Measurements from ENCODE around the gene C2CD2. TPM values are rescaled to one million over a fixed set of nuclear protein-coding genes. Genes with fewer than 3 reads are reported as not detected.

C2CD2 gene
- total and polyA plus RNA-seq, 2 experiments from 2014 or later: 4.5 to 16.2 TPM

DNA sequence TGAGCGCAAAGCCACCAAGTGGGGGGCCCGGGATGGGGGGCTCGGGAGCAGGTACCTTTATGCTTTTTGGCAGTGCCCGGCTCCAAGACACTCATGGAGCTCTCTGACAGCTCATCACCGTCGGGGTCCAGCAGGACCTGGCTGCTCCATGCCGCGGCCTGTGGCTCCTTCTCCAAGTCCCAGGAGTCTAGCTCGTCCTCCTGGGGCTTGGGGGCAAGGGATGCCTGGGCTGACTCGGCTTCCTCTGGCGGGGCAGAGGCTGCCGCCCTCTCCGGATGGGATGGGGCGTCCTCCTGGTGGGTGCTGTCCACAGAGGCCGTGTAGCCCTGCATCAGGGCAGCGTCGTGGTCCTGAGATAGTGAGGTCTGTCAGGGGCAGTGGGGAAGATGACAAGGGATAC lies 54.8 kb downstream of the C2CD2 start:
- Mint-ChIP-seq H3K4me3 (no peak overlapping the region), H3K4me1 (peaks cover 45% of the 10 kb centered on the region), H3K27ac (no peak overlapping the region), H3K36me3 (ENCODE audit: low read depth) (peaks cover 8% of the 10 kb centered on the region), H3K9me3 (no peaks in the 10 kb centered on the region), H3K27me3 (ENCODE audit: insufficient read depth, low read depth, poor library complexity) (peaks cover 1% of the 10 kb centered on the region)
- no peak overlapping the region for H2AFZ ChIP-seq
- ATAC-seq (no peak), DNase-seq (ENCODE audit: low spot score) (no peak)
- H3K27ac ChIP-seq (ENCODE audit: low read depth): no peak overlapping the region
- no peaks in the 10 kb centered on the region for H3F3A ChIP-seq (replicated peaks; ENCODE audit: low read depth)
- H3K4me1 ChIP-seq (ENCODE audit: insufficient read depth): peaks cover 13% of the 10 kb centered on the region
- TF ChIP-seq EZH2phosphoT487 (IDR thresholded peaks at IDR 0.05; ENCODE audit: unreplicated experiment) (no peak), EZH2 (IDR thresholded peaks at IDR 0.05; ENCODE audit: low read depth, unreplicated experiment) (no peak), ZNF331 (CRISPR knock-in tag; IDR thresholded peaks at IDR 0.05; ENCODE audit: low read depth) (no peak), ZNF114 (CRISPR knock-in tag; IDR thresholded peaks at IDR 0.05) (no peak), STAT1 (IDR thresholded peaks at IDR 0.05; ENCODE audit: unreplicated experiment) (no peak), POLR2AphosphoS5 (IDR thresholded peaks at IDR 0.05; ENCODE audit: low read depth) (no peak)
- TF ChIP-seq, protein P1, sequence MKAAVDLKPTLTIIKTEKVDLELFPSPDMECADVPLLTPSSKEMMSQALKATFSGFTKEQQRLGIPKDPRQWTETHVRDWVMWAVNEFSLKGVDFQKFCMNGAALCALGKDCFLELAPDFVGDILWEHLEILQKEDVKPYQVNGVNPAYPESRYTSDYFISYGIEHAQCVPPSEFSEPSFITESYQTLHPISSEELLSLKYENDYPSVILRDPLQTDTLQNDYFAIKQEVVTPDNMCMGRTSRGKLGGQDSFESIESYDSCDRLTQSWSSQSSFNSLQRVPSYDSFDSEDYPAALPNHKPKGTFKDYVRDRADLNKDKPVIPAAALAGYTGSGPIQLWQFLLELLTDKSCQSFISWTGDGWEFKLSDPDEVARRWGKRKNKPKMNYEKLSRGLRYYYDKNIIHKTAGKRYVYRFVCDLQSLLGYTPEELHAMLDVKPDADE (IDR thresholded peaks at IDR 0.05): no peak
- TF ChIP-seq, protein P2, sequence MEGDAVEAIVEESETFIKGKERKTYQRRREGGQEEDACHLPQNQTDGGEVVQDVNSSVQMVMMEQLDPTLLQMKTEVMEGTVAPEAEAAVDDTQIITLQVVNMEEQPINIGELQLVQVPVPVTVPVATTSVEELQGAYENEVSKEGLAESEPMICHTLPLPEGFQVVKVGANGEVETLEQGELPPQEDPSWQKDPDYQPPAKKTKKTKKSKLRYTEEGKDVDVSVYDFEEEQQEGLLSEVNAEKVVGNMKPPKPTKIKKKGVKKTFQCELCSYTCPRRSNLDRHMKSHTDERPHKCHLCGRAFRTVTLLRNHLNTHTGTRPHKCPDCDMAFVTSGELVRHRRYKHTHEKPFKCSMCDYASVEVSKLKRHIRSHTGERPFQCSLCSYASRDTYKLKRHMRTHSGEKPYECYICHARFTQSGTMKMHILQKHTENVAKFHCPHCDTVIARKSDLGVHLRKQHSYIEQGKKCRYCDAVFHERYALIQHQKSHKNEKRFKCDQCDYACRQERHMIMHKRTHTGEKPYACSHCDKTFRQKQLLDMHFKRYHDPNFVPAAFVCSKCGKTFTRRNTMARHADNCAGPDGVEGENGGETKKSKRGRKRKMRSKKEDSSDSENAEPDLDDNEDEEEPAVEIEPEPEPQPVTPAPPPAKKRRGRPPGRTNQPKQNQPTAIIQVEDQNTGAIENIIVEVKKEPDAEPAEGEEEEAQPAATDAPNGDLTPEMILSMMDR (conservative IDR thresholded peaks at IDR 0.05; ENCODE audit: low read depth in 2 of 2): no peak
- H3K36me3 ChIP-seq (ENCODE audit: insufficient read depth): no peaks in the 10 kb centered on the region
- no peaks in the 10 kb centered on the region for H3K27me3 ChIP-seq (ENCODE audit: insufficient read depth)
- H4K20me1 ChIP-seq (replicated peaks; ENCODE audit: insufficient read depth): no peaks in the 10 kb centered on the region
- H3K79me2 ChIP-seq (replicated peaks; ENCODE audit: insufficient read depth): no peaks in the 10 kb centered on the region
- H3K9me2 ChIP-seq (ENCODE audit: insufficient read depth): no peaks in the 10 kb centered on the region
- H3K4me3 ChIP-seq: no peak overlapping the region
- H3K4me2 ChIP-seq: no peak overlapping the region

DNA sequence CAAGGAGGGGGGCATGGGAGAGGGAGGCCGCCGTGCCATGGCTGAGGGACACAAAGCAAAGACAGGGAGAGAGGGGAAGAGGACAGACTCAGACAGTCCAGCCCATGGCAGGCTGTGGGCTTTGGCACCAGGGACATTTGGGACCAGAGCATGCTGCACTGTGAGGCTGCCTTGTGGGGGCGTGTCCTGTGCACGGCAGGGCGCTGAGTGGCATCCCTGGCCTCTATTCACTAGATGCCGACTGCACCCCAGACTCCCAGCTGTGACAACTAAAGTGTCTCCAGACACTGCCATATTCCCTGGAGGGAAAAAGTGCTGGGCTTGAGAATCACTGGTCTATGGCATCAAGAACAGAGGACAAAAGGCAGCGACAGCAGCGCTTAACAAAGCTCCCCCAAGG lies 56.1 kb downstream of the C2CD2 start:
- DNase-seq (ENCODE audit: low spot score): peak; percentile 40
- Mint-ChIP-seq H3K27me3 (ENCODE audit: insufficient read depth, low read depth, poor library complexity) (no peaks in the 10 kb centered on the region), H3K4me3 (peak overlapping the region; percentile 24; the same call in 2 of the 3 replicates), H3K4me1 (peaks cover 45% of the 10 kb centered on the region), H3K36me3 (ENCODE audit: low read depth) (peaks cover 8% of the 10 kb centered on the region), H3K27ac (peak overlapping the region; percentile 44; the same call in 1 of the 2 replicates), H3K9me3 (no peaks in the 10 kb centered on the region)
- no peaks in the 10 kb centered on the region for H3K79me2 ChIP-seq (replicated peaks; ENCODE audit: insufficient read depth)
- H3K4me3 ChIP-seq: no peak overlapping the region
- no peaks in the 10 kb centered on the region for H3F3A ChIP-seq (replicated peaks; ENCODE audit: low read depth)
- no peaks in the 10 kb centered on the region for H4K20me1 ChIP-seq (replicated peaks; ENCODE audit: insufficient read depth)
- no peaks in the 10 kb centered on the region for H3K36me3 ChIP-seq (ENCODE audit: insufficient read depth)
- H3K27ac ChIP-seq (ENCODE audit: low read depth): no peak overlapping the region
- peaks cover 13% of the 10 kb centered on the region for H3K4me1 ChIP-seq (ENCODE audit: insufficient read depth)
- peak; percentile 78 for ATAC-seq
- H2AFZ ChIP-seq: no peak overlapping the region
- no peaks in the 10 kb centered on the region for H3K27me3 ChIP-seq (ENCODE audit: insufficient read depth)
- H3K4me2 ChIP-seq: peak overlapping the region; percentile 54; the same call in 1 of the 2 replicates
- no peaks in the 10 kb centered on the region for H3K9me2 ChIP-seq (ENCODE audit: insufficient read depth)
- TF ChIP-seq, protein P1 (IDR thresholded peaks at IDR 0.05): no peak
- TF ChIP-seq JUNB (IDR thresholded peaks at IDR 0.05; ENCODE audit: unreplicated experiment) (no peak), POLR2AphosphoS5 (IDR thresholded peaks at IDR 0.05; ENCODE audit: low read depth) (no peak)
